ENCODE data around the gene SPX.

SPX gene

GRCh38 chr12:21521541-21521940 lies 4.6 kb upstream of the SPX start:
- H2AFZ ChIP-seq (ENCODE audit: low read length): no peak overlapping the region
- no peaks in the 10 kb centered on the region for H3K4me1 ChIP-seq (ENCODE audit: insufficient read depth, low read length, severe bottlenecking)
- no peaks in the 10 kb centered on the region for H3K9me3 ChIP-seq (ENCODE audit: low read length)
- no peak for TF ChIP-seq CTCF (IDR thresholded peaks at IDR 0.05; ENCODE audit: low read length)
- no peak for TF ChIP-seq EZH2 (IDR thresholded peaks at IDR 0.05; ENCODE audit: borderline replicate concordance, low read length)
- no peaks in the 10 kb centered on the region for H3K27me3 ChIP-seq (ENCODE audit: insufficient read depth, low read length)
- H3K4me3 ChIP-seq (ENCODE audit: low read depth, low read length, poor library complexity, severe bottlenecking): no peak overlapping the region
- no peaks in the 10 kb centered on the region for H3K9me2 ChIP-seq (ENCODE audit: low read depth, low read length)
- H4K20me1 ChIP-seq (ENCODE audit: insufficient read depth, low read length): no peaks in the 10 kb centered on the region
- H3K36me3 ChIP-seq (ENCODE audit: insufficient read depth, low read length): no peaks in the 10 kb centered on the region
- no peaks in the 10 kb centered on the region for H3K79me2 ChIP-seq (ENCODE audit: insufficient read depth, low read length)
- no peak overlapping the region for H3K27ac ChIP-seq (ENCODE audit: low read depth, low read length, poor library complexity, severe bottlenecking)
- no peaks in the 10 kb centered on the region for H3F3A ChIP-seq (ENCODE audit: insufficient read depth, low read length)
- no peak overlapping the region for H3K4me2 ChIP-seq (ENCODE audit: low read length)
- no peak overlapping the region for H3K9ac ChIP-seq (ENCODE audit: low read length)

- Histone ChIP-seq H3K9me3 (ENCODE audit: low read length) (no peaks in the 10 kb centered on the region), H2AFZ (ENCODE audit: low read length) (no peak overlapping the region), H3K79me2 (ENCODE audit: insufficient read depth, low read length) (no peaks in the 10 kb centered on the region), H3K4me1 (ENCODE audit: insufficient read depth, low read length, severe bottlenecking) (peaks cover 3% of the 10 kb centered on the region), H3K9me2 (ENCODE audit: low read depth, low read length) (no peaks in the 10 kb centered on the region), H3K4me2 (ENCODE audit: low read length) (no peak overlapping the region), H3K4me3 (ENCODE audit: low read depth, low read length, poor library complexity, severe bottlenecking) (no peak overlapping the region), H4K20me1 (ENCODE audit: insufficient read depth, low read length) (no peaks in the 10 kb centered on the region), H3K27ac (ENCODE audit: low read depth, low read length, poor library complexity, severe bottlenecking) (no peak overlapping the region), H3F3A (ENCODE audit: insufficient read depth, low read length) (no peaks in the 10 kb centered on the region), H3K36me3 (ENCODE audit: insufficient read depth, low read length) (no peaks in the 10 kb centered on the region), H3K9ac (ENCODE audit: low read length) (no peak overlapping the region), H3K27me3 (ENCODE audit: insufficient read depth, low read length) (no peaks in the 10 kb centered on the region)
- TF ChIP-seq CTCF (IDR thresholded peaks at IDR 0.05; ENCODE audit: low read length) (no peak), EZH2 (IDR thresholded peaks at IDR 0.05; ENCODE audit: borderline replicate concordance, low read length) (no peak)
Observed at GRCh38 chr12:21523148-21523547, 2.9 kb upstream of the SPX start.

DNA sequence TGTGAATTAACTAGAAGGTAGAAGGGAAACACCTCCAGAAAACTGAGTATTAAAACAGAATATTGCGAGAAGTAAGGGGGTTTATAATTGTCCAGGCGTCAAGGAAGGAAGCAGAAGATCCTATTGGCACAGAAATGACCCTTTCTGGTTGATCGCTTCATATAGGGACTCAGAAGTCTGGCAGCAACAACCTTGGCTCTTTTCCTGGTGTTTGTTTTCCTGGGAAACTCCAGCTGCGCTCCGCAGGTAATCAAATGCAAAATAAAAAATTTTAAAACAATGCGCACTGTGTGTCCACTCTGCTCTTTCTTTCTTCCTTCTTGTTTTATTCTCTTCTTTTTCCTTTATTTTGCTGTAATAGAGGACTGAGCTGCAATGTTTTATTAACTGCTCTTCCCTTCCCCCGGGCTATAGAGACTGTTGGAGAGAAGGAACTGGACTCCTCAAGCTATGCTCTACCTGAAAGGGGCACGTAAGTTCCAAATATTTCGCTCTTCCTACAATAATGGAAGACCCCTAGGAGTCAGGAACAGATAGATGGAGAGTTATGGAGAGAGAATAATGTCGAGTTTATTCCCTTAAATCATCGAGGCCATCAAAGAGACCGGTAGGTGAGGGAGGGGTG lies 737 bp downstream of the SPX start:
- H3K9me2 ChIP-seq (ENCODE audit: low read depth, low read length): no peaks in the 10 kb centered on the region
- no peak overlapping the region for H3K27ac ChIP-seq (ENCODE audit: low read depth, low read length, poor library complexity, severe bottlenecking)
- H3K79me2 ChIP-seq (ENCODE audit: insufficient read depth, low read length): no peaks in the 10 kb centered on the region
- no peak for TF ChIP-seq EZH2 (IDR thresholded peaks at IDR 0.05; ENCODE audit: borderline replicate concordance, low read length)
- TF ChIP-seq CTCF (IDR thresholded peaks at IDR 0.05; ENCODE audit: low read length): no peak
- no peaks in the 10 kb centered on the region; the same call in 1 of the 2 replicates for H4K20me1 ChIP-seq (ENCODE audit: insufficient read depth, low read length)
- no peak overlapping the region for H3K9ac ChIP-seq (ENCODE audit: low read length)
- H3K4me2 ChIP-seq (ENCODE audit: low read length): peak overlapping the region; percentile 69
- H3K9me3 ChIP-seq (ENCODE audit: low read length): no peaks in the 10 kb centered on the region
- no peaks in the 10 kb centered on the region for H3F3A ChIP-seq (ENCODE audit: insufficient read depth, low read length)
- peak overlapping the region; percentile 61 for H3K4me3 ChIP-seq (ENCODE audit: low read depth, low read length, poor library complexity, severe bottlenecking)
- H2AFZ ChIP-seq (ENCODE audit: low read length): no peak overlapping the region
- H3K4me1 ChIP-seq (ENCODE audit: insufficient read depth, low read length, severe bottlenecking): peaks cover 17% of the 10 kb centered on the region
- no peaks in the 10 kb centered on the region for H3K27me3 ChIP-seq (ENCODE audit: insufficient read depth, low read length)
- H3K36me3 ChIP-seq (ENCODE audit: insufficient read depth, low read length): no peaks in the 10 kb centered on the region
